ENCODE results near the gene GGNBP2.

DNA sequence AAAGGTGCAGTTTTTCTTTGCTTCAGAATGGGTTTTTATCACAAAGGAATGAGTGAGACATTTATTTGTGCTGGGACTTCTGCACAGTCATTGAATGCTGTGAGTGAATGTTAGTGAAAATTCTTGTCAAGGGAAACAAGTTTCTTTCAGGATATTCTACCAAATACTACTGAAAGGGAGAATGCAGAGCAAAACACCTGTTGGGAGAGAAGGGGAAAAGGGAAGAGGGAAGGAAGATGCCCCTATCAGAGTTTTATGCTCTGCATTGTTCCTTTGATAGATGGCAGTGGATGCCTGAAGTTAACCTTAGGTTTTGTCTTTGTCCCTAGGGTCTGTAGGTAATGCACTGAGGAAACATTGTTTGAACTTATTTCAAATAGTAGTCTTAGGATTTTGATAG, 3.1 kb downstream of the GGNBP2 start:
- TF ChIP-seq, protein P1, sequence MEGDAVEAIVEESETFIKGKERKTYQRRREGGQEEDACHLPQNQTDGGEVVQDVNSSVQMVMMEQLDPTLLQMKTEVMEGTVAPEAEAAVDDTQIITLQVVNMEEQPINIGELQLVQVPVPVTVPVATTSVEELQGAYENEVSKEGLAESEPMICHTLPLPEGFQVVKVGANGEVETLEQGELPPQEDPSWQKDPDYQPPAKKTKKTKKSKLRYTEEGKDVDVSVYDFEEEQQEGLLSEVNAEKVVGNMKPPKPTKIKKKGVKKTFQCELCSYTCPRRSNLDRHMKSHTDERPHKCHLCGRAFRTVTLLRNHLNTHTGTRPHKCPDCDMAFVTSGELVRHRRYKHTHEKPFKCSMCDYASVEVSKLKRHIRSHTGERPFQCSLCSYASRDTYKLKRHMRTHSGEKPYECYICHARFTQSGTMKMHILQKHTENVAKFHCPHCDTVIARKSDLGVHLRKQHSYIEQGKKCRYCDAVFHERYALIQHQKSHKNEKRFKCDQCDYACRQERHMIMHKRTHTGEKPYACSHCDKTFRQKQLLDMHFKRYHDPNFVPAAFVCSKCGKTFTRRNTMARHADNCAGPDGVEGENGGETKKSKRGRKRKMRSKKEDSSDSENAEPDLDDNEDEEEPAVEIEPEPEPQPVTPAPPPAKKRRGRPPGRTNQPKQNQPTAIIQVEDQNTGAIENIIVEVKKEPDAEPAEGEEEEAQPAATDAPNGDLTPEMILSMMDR (IDR thresholded peaks at IDR 0.05; ENCODE audit: low read depth, low read length, poor library complexity, severe bottlenecking), result no peak
- no peak for TF ChIP-seq EZH2phosphoT487 (IDR thresholded peaks at IDR 0.05; ENCODE audit: borderline replicate concordance, low read length)

All from DOHH2 (cell line).